Anterior cingulate cortex (tissue), 58 donors: Measurements from ENCODE around the gene RPS6KA2.
A peak's percentile ranks its signal among the peaks of the same experiment; 100 is the strongest.
"Not testable (repeated sequence)": the region's sequence is repeated elsewhere in the genome, so short reads cannot be mapped to it uniquely, and the experiment has no call there.

Source experiments
- DNase-seq, 58 donors: peaks; one replicate each; lab custom pipeline; 2025; lab: John Stamatoyannopoulos, UW

Gene RPS6KA2

GRCh38 chr6:166369782-166370181, 257.3 kb downstream of the RPS6KA2 start:
- no peak for DNase-seq

GRCh38 chr6:166366921-166367320, 260.1 kb downstream of the RPS6KA2 start:
- no peak for DNase-seq

GRCh38 chr6:166365806-166366205, 261.2 kb downstream of the RPS6KA2 start:
- DNase-seq = no peak

DNA sequence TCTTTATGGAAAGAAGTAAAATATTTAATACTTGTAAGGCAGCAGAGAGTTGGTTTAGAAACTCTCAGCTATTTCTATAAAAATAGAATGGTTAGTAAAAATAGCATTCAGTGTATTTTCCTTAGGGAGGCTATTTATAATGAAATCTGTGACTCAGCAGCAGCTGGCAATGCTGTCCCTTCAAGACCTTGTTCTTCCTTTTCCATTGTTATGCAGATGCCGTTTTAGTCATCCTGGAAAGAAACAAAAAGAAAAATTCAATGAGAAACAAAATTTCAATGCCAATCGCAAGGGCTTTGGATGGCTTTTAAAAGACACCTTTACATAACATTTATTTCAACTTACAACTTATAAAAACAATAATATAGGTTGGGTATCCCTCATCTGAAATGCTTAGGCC, 261.8 kb downstream of the RPS6KA2 start:
- peak in 3 of 58 donors; percentile 3 to 17 (median 4) for DNase-seq

DNA sequence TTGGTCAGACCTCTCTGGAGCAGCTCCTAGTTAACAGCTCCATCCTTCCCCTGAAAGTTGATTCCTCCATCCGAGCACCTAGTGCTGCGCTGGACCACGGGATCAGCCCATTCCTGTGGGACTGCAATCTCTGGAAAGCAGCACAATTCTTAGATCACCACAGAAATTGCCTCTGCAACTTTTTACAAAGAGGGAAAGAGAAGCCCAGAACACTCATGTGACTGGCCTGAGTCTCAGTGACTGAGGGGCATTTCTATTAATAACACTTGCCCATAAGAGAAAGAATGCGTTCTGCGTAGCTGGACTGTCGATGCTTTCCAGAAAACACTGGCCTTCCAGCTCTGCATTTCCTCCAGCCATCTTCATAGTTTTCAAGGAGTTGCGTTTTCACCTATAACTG, 262.6 kb downstream of the RPS6KA2 start:
- DNase-seq = peak in 3 of 58 donors; percentile 13 to 37 (median 14)

- DNase-seq = not testable (repeated sequence)
Observed at GRCh38 chr6:166362427-166362826, 264.6 kb downstream of the RPS6KA2 start.

- DNase-seq = no peak
Observed at GRCh38 chr6:166361077-166361429, 266.0 kb downstream of the RPS6KA2 start.

- no peak for DNase-seq
Observed at GRCh38 chr6:166360243-166361076, 266.6 kb downstream of the RPS6KA2 start.
